Fibroblast of gingiva (primary cell): ENCODE measurements around the gene KXD1.

Experiments
- DNase-seq: peaks from one replicate; pipeline ENCODE4 v3.0.0-alpha.2; 2011; ENCODE audit warnings: low read depth

Gene KXD1

DNA sequence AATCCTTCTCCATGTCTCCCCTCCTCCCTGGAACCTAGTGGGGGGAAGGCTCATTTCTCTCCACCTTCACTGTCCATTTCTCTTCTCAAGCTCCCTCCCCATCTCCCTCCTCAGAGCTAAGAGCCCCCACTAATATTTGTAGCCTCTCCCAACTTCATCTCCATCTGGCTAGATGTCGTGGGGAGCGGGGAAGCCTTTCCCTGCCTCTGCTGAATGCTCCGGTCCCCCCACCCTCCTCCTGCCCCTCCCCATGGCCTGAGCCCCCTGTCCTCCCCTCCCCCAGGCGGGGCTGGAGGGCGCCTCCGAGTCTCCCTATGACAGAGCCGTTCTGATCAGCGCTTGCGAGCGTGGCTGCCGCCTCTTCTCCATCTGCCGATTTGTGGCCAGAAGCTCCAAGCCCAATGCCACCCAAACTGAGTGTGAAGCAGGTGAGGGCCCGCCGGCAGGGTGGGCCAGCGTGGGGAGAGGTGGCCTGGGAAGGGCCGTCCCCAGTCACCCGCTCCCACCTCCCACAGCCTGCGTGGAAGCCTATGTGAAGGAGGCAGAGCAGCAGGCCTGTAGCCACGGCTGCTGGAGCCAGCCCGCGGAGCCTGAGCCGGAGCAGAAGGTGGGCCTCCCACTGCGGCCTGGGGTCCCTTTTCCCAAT is 56.0 kb downstream of the KXD1 start:
- DNase-seq: no peak

DNA sequence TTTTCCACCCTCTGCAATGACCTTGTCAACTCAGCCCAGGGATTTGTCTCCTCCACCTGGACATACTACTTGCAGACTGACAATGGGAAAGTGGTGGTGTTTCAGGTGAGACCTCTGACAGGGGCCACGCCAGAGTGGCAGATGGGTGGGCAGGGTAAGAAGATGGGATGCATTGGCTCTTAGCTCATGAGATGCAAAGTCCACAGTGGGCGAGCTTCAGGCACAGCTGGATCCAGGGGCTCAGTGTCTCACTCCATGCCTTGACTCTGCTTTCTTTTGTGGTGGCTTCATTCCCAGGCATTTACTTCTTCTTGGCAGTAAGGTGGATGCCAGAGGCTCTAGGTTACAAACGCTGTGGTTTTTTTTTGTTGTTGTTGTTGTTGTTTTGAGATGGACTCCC is 58.4 kb downstream of the KXD1 start:
- no peak for DNase-seq

DNA sequence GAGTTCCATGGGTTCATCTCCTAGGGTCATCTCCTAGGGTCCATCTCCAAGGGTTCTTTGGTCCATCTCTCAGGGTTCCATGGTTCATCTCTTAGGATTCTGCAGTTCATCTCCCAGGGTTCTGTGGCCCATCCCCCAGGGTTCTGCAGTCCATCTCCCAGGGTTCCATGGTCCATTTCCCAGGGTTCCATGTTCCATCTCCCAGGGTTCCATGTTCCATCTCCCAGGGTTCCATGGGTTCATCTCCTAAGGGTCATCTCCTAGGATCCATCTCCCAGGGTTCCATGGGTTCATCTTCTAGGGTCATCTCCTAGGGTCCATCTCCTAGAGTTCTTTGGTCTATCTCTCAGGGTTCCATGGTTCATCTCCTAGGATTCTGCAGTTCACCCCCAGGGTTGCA is 59.9 kb downstream of the KXD1 start:
- DNase-seq: no peak

DNA sequence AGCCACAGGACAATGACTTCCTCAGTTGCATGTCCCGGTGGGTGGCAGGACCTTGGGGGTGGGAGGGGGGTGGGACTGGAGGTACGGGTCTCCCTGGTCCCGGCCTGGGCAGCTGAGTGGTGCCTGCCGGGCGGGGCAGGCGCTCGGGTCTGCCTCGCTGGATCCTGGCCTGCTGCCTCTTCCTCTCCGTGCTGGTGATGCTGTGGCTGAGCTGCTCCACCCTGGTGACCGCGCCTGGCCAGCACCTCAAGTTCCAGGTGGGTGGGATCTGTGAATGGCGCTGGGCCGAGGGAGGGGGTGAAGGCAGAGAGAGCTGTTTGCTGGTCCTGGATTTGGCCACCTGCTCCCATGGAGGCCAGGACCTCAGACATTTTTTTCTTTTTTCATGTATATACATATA is 60.6 kb downstream of the KXD1 start:
- no peak for DNase-seq
